ENCODE results near the gene HOXA6.

HOXA6 gene

DNA sequence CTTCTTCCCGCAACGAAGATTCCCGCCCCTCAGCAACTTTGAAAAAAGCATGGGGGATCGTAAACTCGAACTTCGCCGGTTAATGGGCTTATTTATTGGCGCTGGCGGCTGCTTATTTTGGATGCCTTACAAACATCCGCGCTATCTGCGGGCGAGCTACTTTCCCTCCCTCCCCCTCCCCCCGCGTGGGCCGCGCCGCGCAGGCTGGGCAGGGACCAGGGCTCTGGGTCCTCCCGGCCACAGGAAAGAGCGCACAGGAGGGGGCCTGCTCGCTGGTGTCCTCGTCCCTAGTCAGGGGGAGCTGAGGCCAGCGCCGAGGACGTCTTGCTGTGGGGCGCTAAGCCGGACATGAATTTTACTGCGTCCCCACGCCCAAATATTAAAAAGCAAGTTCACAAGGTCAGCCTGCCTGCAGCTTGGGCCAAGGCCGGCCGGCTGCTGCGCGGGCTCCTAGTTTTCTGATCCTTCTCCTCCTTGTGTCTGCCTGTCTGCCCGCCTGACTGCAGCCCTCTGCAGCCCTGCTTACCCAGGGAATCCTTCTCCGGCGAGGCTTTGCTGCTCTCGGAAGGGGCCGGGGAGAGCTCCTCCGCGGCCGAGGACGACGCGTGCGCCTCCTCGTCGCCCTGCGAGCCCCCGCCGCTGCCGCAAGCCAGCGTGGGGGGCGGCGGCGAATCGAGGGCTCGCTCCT is 25.4 kb upstream of the HOXA6 start:
- peak; percentile 60 to 83 for DNase-seq

DNA sequence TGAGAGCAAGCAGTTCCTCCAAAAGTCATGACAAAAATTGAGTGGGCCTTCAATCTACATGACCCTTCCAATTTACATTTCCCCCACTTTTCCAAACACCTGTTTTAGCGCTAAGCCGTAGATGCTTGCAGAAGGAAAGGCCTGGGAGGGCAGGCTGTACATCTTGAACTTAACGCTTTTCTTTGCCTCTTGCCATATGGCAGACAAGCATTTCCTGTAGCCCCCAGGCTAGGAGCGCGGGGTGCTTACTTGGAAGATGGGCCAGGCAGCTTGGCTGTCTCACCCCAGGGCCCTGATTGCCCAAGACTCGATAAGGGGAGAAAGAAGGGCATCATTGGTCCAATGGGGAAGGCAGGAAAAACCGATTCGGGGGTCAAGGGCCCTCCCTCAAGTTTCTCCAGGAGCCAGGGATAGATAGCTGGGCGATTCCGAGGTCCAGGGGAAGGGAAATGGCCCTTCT is 24.8 kb upstream of the HOXA6 start:
- peak in 1 of 2 experiments; percentile 49 for DNase-seq

DNA sequence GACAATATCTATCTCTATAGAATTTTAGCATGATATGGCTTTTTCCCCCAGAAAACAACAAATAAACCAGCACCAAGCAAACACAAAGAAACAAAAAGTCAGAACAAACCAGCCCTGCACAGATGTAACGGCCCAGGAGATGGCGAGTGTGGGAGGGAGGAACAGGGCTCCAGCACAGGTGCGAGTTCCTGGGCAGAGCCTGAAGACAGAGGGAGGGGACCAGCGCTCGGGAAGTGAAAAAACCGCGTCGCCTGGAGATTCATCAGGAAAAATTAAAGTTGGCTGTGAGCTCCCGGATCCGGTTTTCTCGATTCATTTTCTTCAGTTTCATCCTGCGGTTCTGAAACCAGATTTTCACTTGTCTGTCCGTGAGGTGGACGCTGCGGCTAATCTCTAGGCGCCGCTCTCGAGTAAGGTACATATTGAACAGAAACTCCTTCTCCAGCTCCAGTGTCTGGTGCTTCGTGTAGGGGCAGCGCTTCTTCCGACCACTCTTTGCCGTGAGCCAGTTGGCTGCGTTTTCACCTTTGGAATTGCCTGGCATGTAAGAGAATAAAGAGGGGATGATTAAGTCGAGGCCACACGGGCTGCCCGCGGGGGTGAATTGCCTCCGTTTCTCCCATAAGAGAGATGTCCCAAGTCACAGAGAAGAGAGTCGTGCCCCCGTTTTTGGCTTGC is 24.2 kb upstream of the HOXA6 start:
- peak; percentile 63 to 73 for DNase-seq

GRCh38 chr7:27171325-27171636 is 23.7 kb upstream of the HOXA6 start:
- peak in 1 of 2 experiments; percentile 55 for DNase-seq

GRCh38 chr7:27170426-27171324 is 23.1 kb upstream of the HOXA6 start:
- DNase-seq, result no peak

DNA sequence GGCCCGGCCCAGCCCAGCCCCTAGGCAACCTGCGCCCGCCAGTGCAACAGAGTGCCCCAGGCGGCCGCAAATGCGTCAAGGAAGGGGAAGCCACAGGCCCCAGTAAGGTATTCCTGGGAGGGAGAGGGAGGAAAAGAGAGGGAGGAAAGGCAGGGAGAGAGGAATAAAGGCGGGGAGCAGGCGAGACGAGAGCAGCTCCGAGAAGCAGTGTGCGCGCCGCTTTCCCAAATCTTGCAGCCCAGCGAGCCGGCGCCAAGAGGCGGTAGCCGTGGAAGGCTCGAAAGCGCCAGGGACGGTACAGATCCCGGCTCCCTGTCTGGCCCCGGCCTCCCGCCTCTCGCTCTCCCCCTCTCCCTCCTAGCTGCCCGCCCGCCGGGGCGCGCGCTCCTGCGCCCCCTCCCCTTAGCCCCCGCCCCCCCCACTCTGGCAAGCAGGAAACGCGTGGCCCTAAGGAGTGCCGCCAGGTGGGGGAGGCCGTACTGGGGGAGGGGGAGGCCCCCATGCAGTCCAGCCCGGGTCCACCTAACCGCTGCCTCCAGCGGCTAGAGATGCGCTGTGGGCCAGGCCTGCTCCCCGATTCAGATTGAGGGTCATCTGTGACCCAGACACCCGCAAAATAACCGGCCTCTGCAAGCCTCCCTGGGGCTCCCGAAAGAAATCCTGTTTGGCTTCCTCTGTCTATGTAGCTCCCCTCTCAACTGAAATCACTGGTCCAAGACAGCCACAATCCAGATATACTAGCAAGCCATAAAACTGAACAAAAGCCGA is 22.3 kb upstream of the HOXA6 start:
- DNase-seq, result peak; percentile 84 to 85

DNA sequence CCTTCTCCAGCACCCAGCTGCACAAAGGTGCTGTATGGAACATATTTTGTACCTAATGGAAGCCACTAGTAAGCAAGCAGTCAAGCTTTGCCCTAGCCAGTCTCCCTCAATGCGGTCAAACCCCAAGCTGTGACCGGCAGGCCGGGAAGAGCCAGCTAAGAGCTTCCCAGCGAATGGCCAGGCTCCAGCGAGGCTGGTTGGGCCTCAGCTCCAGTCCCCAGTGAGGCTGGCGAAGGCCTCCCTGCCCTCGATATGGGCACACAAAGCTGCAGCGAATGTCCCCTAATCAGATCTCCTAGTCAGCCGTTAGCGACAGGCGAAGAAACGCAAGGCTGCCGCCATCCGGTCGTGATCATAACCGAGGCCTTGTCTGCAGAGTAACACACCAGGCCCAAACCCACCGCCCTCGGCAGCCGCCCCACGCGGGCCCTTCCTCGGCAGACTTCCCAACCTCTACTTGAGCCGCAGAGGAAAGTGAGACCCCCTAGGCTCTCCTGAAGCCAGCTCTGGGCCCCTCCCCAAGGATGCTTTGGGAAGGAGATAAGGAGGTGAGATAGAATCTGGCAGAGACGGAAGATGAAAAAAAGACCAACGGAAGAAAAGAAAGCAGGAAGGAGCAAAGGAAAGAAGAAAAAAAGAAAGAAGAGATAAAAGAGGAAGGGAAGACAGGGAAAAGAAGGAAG is 20.8 kb upstream of the HOXA6 start:
- peak; percentile 55 to 82 for DNase-seq

DNA sequence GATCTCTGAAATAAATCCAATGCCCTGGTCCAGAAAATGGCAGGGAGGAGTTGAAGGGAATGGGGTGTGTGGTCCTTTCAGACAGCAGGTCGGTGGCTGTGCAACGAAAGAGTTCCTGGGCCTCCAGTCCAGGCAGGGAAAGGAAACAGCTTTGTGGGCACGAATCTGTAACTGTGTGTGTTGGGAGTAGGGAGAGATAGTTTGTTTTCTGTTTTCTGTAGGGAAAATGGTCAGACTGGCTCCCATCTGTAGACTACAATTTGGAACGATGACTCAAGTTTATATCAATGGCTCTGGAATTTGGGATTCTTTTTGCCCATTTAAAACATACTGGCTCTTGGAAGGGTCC is 20.3 kb upstream of the HOXA6 start:
- peak in 1 of 2 experiments; percentile 35 for DNase-seq

- DNase-seq, result peak; percentile 18 to 57
These were observed 19.2 kb upstream of the HOXA6 start for GRCh38 chr7:27166531-27167505.

- DNase-seq, result no peak
These were observed 18.5 kb upstream of the HOXA6 start for GRCh38 chr7:27165996-27166530.

GRCh38 chr7:27165089-27165995 is 17.8 kb upstream of the HOXA6 start, which contains the start of gene HOXA9:
TSS of gene HOXA9 (minus strand) at chr7:27165537. CDS start at chr7:27165457, 80 bp downstream.
- DNase-seq, result no peak

- DNase-seq, result no peak
These were observed 17.0 kb upstream of the HOXA6 start for GRCh38 chr7:27164367-27165088.

DNA sequence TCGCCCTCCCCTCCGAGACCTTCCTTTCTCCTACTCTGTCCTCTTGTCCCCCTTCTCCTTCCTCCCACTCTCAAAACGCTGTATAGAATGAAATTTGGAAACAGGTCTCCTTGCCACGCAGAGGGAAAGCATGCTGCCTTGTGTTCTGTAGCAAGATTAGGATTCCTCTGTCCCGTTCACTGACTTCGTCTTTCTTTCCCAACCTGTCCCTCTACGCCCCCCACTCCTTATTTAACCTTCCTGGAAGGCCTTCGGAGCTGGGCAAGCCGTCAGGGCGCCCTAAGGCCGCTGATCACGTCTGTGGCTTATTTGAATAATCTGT is 16.4 kb upstream of the HOXA6 start:
- DNase-seq, result no peak

DNA sequence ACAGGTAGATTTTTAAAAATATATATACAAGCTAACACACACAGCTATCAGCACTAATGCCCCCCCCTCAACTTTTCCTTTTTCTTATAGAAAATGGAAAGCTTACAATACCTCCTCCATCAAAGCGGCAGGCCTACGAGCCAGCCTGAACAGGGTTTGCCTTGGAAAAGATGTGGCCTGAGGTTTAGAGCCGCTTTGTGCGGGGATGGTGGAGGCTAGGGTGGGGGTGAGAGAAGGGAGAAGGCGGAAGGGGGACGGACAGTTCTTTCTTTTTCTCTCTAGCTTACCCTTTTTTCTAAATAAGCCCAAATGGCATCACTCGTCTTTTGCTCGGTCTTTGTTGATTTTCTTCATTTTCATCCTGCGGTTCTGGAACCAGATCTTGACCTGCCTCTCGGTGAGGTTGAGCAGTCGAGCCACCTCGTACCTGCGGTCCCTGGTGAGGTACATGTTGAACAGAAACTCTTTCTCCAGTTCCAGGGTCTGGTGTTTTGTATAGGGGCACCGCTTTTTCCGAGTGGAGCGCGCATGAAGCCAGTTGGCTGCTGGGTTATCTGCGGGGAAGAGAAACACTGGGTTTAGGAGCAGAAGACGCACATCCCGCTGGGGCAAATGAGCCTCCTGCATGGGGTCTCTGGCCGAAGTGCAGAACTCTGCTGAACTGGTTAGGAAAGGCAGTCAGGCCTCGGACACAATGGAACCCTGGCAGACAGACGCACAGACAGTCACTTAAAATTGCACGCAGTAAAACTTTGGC is 15.9 kb upstream of the HOXA6 start:
- no peak for DNase-seq

DNA sequence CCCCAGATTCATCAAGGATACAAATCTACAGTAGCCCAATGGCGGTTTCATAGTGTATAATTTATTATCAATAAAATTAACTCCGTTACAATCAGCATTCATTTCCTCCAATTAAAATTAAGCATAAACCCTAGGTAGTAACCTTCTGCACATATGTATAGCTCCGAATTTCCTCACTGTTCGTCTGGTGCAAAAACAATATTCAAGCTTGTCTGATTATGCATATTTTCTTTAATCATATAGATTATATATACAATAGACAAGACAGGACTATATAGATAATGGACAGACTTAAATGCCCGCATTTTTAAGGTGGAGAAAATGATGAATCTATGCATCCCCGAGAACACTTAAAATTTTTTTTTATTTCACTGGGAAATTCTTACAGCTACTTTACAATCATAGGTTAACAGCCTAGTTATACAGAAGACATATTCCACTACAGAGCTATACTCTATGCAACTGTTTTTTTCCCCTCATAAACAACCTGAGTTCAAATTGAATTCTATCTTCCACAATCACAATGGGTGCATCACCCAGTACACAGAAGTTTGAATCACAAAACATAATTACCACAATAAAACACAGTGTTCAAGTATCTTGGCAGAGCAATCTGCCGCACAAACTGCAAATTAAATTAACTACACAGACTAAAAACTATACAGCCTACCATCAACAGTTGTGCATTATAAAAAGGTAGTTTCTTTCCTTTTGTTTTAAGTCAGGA is 15.2 kb upstream of the HOXA6 start:
- DNase-seq, result no peak

- DNase-seq, result no peak
These were observed 14.4 kb upstream of the HOXA6 start for GRCh38 chr7:27161721-27162560.

Data from NCI-H2081 (cell line).